ENCODE results near the gene MRPL27. TPM values are rescaled to one million over a fixed set of nuclear protein-coding genes. Genes with fewer than 3 reads are reported as not detected.

Gene MRPL27
- total RNA-seq, 4 donors from 2014 or later, result 14.0 to 72.8 (median 64.4) TPM

GRCh38 chr17:50392621-50393020, 19.6 kb upstream of the MRPL27 start:
- H3K4me1 ChIP-seq, result peaks cover 0 to 21% (median 17%) of the 10 kb centered on the region in 4 donors
- peaks cover 0 to 70% (median 0%) of the 10 kb centered on the region in 3 donors for H3K36me3 ChIP-seq
- DNase-seq, result peak in 1 of 3 donors; percentile 61
- no peaks in the 10 kb centered on the region for H3K27me3 ChIP-seq
- H3K9me3 ChIP-seq, result no peaks in the 10 kb centered on the region
- TF ChIP-seq CTCF (IDR thresholded peaks at IDR 0.05) (no peak), POLR2A (IDR thresholded peaks at IDR 0.05) (no peak)
- H3K27ac ChIP-seq, result peak overlapping the region in 1 of 4 donors; percentile 1
- no peak overlapping the region for H3K4me3 ChIP-seq

GRCh38 chr17:50389534-50389933, 16.6 kb upstream of the MRPL27 start:
- H3K4me3 ChIP-seq, result no peak overlapping the region
- no peaks in the 10 kb centered on the region for H3K27me3 ChIP-seq
- no peak overlapping the region for H3K27ac ChIP-seq
- no peak for DNase-seq
- TF ChIP-seq CTCF (IDR thresholded peaks at IDR 0.05), result no peak
- TF ChIP-seq POLR2A (IDR thresholded peaks at IDR 0.05), result no peak
- H3K36me3 ChIP-seq, result peaks cover 0 to 98% (median 0%) of the 10 kb centered on the region in 3 donors
- peaks cover 0 to under 1% (median 0%) of the 10 kb centered on the region in 4 donors for H3K4me1 ChIP-seq
- no peaks in the 10 kb centered on the region for H3K9me3 ChIP-seq

- Histone ChIP-seq H3K36me3 (peaks cover 0 to 98% (median 0%) of the 10 kb centered on the region in 3 donors), H3K9me3 (no peaks in the 10 kb centered on the region), H3K4me3 (no peak overlapping the region), H3K4me1 (no peaks in the 10 kb centered on the region), H3K27ac (no peak overlapping the region), H3K27me3 (no peaks in the 10 kb centered on the region)
- DNase-seq, result no peak
- TF ChIP-seq POLR2A (IDR thresholded peaks at IDR 0.05) (no peak), CTCF (IDR thresholded peaks at IDR 0.05) (no peak)
These were observed 15.7 kb upstream of the MRPL27 start for GRCh38 chr17:50388728-50389127.

GRCh38 chr17:50386510-50386909, 13.5 kb upstream of the MRPL27 start:
- no peaks in the 10 kb centered on the region for H3K27me3 ChIP-seq
- no peaks in the 10 kb centered on the region for H3K9me3 ChIP-seq
- no peak overlapping the region for H3K4me3 ChIP-seq
- no peak for TF ChIP-seq POLR2A (IDR thresholded peaks at IDR 0.05)
- no peak for TF ChIP-seq CTCF (IDR thresholded peaks at IDR 0.05)
- DNase-seq, result no peak
- H3K4me1 ChIP-seq, result no peaks in the 10 kb centered on the region
- peaks cover 0 to 98% (median 0%) of the 10 kb centered on the region in 3 donors for H3K36me3 ChIP-seq
- H3K27ac ChIP-seq, result no peak overlapping the region

- Histone ChIP-seq H3K27ac (no peak overlapping the region), H3K27me3 (no peaks in the 10 kb centered on the region), H3K36me3 (peaks cover 0 to 66% (median 0%) of the 10 kb centered on the region in 3 donors), H3K9me3 (no peaks in the 10 kb centered on the region), H3K4me1 (no peaks in the 10 kb centered on the region), H3K4me3 (no peak overlapping the region)
- TF ChIP-seq POLR2A (IDR thresholded peaks at IDR 0.05) (no peak), CTCF (IDR thresholded peaks at IDR 0.05) (no peak)
- no peak for DNase-seq
These were observed 9.9 kb upstream of the MRPL27 start for GRCh38 chr17:50382931-50383330.

GRCh38 chr17:50381920-50382319, 8.9 kb upstream of the MRPL27 start:
- TF ChIP-seq POLR2A (IDR thresholded peaks at IDR 0.05), result no peak
- no peak for TF ChIP-seq CTCF (IDR thresholded peaks at IDR 0.05)
- no peaks in the 10 kb centered on the region for H3K9me3 ChIP-seq
- no peaks in the 10 kb centered on the region for H3K4me1 ChIP-seq
- no peak for DNase-seq
- no peaks in the 10 kb centered on the region for H3K27me3 ChIP-seq
- H3K27ac ChIP-seq, result no peak overlapping the region
- no peak overlapping the region for H3K4me3 ChIP-seq
- H3K36me3 ChIP-seq, result peaks cover 0 to 56% (median 0%) of the 10 kb centered on the region in 3 donors

Measured in Peyer's patch (tissue), 4 donors.